Nephron progenitor cell (in vitro differentiated cells): ENCODE data around the gene KIF1C.

Experiments used
- DNase-seq: peaks from one replicate; pipeline ENCODE4 v3.0.0; 2021
- H3K27ac Mint-ChIP-seq: 2 replicates; pipeline ENCODE4 v1.8.0; 2021; ENCODE audit warnings: mild to moderate bottlenecking, moderate library complexity, mixed read lengths
- H3K27me3 Mint-ChIP-seq: 2 replicates; pipeline ENCODE4 v1.8.0; 2021; ENCODE audit warnings: mild to moderate bottlenecking, low read depth, mixed read lengths; ENCODE audit not compliant: poor library complexity
- H3K36me3 Mint-ChIP-seq: 2 replicates; pipeline ENCODE4 v1.8.0; 2021; ENCODE audit warnings: low read depth, mixed read lengths
- H3K4me1 Mint-ChIP-seq: 2 replicates; pipeline ENCODE4 v1.8.0; 2021; ENCODE audit warnings: mixed read lengths
- H3K4me3 Mint-ChIP-seq: 2 replicates; pipeline ENCODE4 v1.8.0; 2021; ENCODE audit warnings: mild to moderate bottlenecking, moderate library complexity, mixed read lengths
- H3K9me3 Mint-ChIP-seq: 2 replicates; pipeline ENCODE4 v1.8.0; 2021; ENCODE audit warnings: mild to moderate bottlenecking, moderate library complexity, mixed read lengths
- CTCF ChIP-seq: fragments of 200-600 bp; sonication (generic); IDR thresholded peaks from 2 replicates; pipeline ENCODE4 v1.5.0; 2021; ENCODE audit warnings: antibody characterized with exemption

Gene KIF1C

GRCh38 chr17:4998027-4998731 lies 429 bp downstream of the KIF1C start:
- DNase-seq, result peak; percentile 77
- H3K4me3 Mint-ChIP-seq, result peak overlapping the region; percentile 86
- peaks cover 23% of the 10 kb centered on the region for H3K36me3 Mint-ChIP-seq
- H3K4me1 Mint-ChIP-seq, result peaks cover 39% of the 10 kb centered on the region
- no peak overlapping the region for H3K27ac Mint-ChIP-seq
- TF ChIP-seq CTCF, result no peak
- H3K9me3 Mint-ChIP-seq, result peaks cover 4% of the 10 kb centered on the region
- peaks cover 33% of the 10 kb centered on the region for H3K27me3 Mint-ChIP-seq

- H3K4me3 Mint-ChIP-seq, result peak overlapping the region; percentile 86
- peaks cover 4% of the 10 kb centered on the region for H3K9me3 Mint-ChIP-seq
- H3K27ac Mint-ChIP-seq, result no peak overlapping the region
- peaks cover 39% of the 10 kb centered on the region for H3K4me1 Mint-ChIP-seq
- H3K27me3 Mint-ChIP-seq, result peaks cover 33% of the 10 kb centered on the region
- TF ChIP-seq CTCF, result no peak
- DNase-seq, result no peak
- H3K36me3 Mint-ChIP-seq, result peaks cover 29% of the 10 kb centered on the region
Observed at GRCh38 chr17:4998732-4999429, 1.1 kb downstream of the KIF1C start.

DNA sequence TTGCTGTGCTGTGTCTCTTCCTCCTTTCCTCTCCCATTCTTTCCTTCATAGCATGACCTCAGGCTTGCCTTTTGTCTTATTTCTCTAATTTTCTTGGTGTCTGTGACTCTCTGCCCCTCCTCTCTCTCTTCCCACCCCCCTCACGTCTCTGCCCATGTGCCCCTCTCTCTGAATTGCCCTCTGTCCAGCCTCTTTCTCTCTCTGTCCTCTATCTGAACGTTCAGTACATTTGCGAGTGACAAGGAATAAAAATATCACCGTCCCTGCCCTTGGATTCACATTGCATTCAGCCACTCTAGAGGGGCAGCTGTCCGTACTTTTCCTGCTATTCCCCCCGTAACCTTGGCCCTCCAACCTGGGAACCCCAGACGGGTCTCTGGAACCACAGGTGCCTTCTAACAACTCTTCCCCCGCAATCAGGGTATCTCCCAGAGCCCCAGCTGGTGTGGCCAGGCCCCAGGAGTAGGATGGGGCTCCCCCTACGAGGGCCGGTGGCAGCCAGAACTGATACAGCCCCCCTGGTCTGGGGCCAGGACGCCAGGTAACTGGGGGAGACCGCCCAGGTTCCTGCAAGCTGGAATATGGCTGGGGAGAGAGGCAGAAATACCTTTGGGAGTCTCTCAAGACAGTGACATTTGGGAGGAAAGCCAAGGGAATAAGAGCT lies 1.8 kb downstream of the KIF1C start:
- Mint-ChIP-seq H3K36me3 (peaks cover 36% of the 10 kb centered on the region), H3K27me3 (peaks cover 28% of the 10 kb centered on the region), H3K27ac (no peak overlapping the region), H3K4me1 (peaks cover 39% of the 10 kb centered on the region), H3K9me3 (no peaks in the 10 kb centered on the region), H3K4me3 (peak overlapping the region; percentile 86)
- no peak for TF ChIP-seq CTCF
- DNase-seq, result no peak

- no peaks in the 10 kb centered on the region for H3K9me3 Mint-ChIP-seq
- TF ChIP-seq CTCF, result no peak
- peaks cover 24% of the 10 kb centered on the region for H3K27me3 Mint-ChIP-seq
- peaks cover 43% of the 10 kb centered on the region for H3K36me3 Mint-ChIP-seq
- peak overlapping the region; percentile 86 for H3K4me3 Mint-ChIP-seq
- DNase-seq, result no peak
- H3K4me1 Mint-ChIP-seq, result peaks cover 35% of the 10 kb centered on the region
- no peak overlapping the region for H3K27ac Mint-ChIP-seq
Observed at GRCh38 chr17:5000237-5000639, 2.5 kb downstream of the KIF1C start.

GRCh38 chr17:5002121-5002788 lies 4.5 kb downstream of the KIF1C start:
- Mint-ChIP-seq H3K9me3 (no peaks in the 10 kb centered on the region), H3K4me1 (peaks cover 23% of the 10 kb centered on the region), H3K27ac (no peak overlapping the region), H3K4me3 (no peak overlapping the region), H3K36me3 (peaks cover 54% of the 10 kb centered on the region), H3K27me3 (peaks cover 9% of the 10 kb centered on the region)
- TF ChIP-seq CTCF, result no peak
- DNase-seq, result no peak
